Activated CD4-positive, alpha-beta T cell treated with anti-CD3 and anti-CD28 coated beads for 4 hours (primary cell): ENCODE data around the gene LRP2.

Experiments used
- DNase-seq, 2 donors: peaks; one replicate each; pipeline ENCODE4 v3.0.0-alpha.2; 2020

LRP2 gene

GRCh38 chr2:169114056-169114455 lies 248.3 kb downstream of the LRP2 start:
- no peak for DNase-seq

GRCh38 chr2:169112841-169113240 lies 249.5 kb downstream of the LRP2 start:
- no peak for DNase-seq

- no peak for DNase-seq
These were observed 251.4 kb downstream of the LRP2 start for GRCh38 chr2:169110916-169111315.

GRCh38 chr2:169110419-169110818 lies 251.9 kb downstream of the LRP2 start:
- no peak for DNase-seq

GRCh38 chr2:169109502-169110409 lies 252.6 kb downstream of the LRP2 start:
- DNase-seq: peak; percentile 72 to 78

GRCh38 chr2:169108099-169108884 lies 254.0 kb downstream of the LRP2 start:
- DNase-seq: no peak

GRCh38 chr2:169107645-169108044 lies 254.7 kb downstream of the LRP2 start:
- peak; percentile 4 to 12 for DNase-seq

GRCh38 chr2:169106563-169107545 lies 255.5 kb downstream of the LRP2 start:
- no peak for DNase-seq

GRCh38 chr2:169106134-169106533 lies 256.2 kb downstream of the LRP2 start:
- DNase-seq: no peak

GRCh38 chr2:169105476-169105875 lies 256.9 kb downstream of the LRP2 start:
- DNase-seq: no peak

- DNase-seq: no peak
These were observed 257.5 kb downstream of the LRP2 start for GRCh38 chr2:169104848-169105247.

- DNase-seq: no peak
These were observed 266.7 kb downstream of the LRP2 start for GRCh38 chr2:169095621-169096105.

- DNase-seq: no peak
These were observed 267.7 kb downstream of the LRP2 start for GRCh38 chr2:169094676-169095075.

GRCh38 chr2:169093535-169093934 lies 268.8 kb downstream of the LRP2 start:
- no peak for DNase-seq

- no peak for DNase-seq
These were observed 270.4 kb downstream of the LRP2 start for GRCh38 chr2:169091761-169092519.

GRCh38 chr2:169091256-169091655 lies 271.1 kb downstream of the LRP2 start:
- DNase-seq: no peak

GRCh38 chr2:169090133-169090820 lies 272.1 kb downstream of the LRP2 start:
- DNase-seq: no peak

GRCh38 chr2:169089182-169089581 lies 273.2 kb downstream of the LRP2 start:
- DNase-seq: no peak

- DNase-seq: no peak
These were observed 274.5 kb downstream of the LRP2 start for GRCh38 chr2:169087757-169088379.

GRCh38 chr2:169086893-169087467 lies 275.4 kb downstream of the LRP2 start:
- no peak for DNase-seq
